HepG2 (cell line): Measurements from ENCODE around the gene JTB. TPM values are rescaled to one million over a fixed set of nuclear protein-coding genes. Genes with fewer than 3 reads are reported as not detected.

Experiments used
- ATF5 ChIP-seq: sonication (generic); formaldehyde crosslinking; IDR thresholded peaks from 2 replicates; pipeline ENCODE4 v1.4.0; 2020; ENCODE audit warnings: mild to moderate bottlenecking, low read depth, missing genetic modification reagents
- ATF7 ChIP-seq, 2 experiments: fragments of 450-650 bp in 1 of 2; sonication (generic) in 1 of 2; formaldehyde crosslinking in 1 of 2; IDR thresholded peaks; 2 replicates each; pipeline versions ENCODE4 v1.4.0 to v1.6.1; 2016 to 2020; ENCODE audit warnings: antibody characterized with exemption in 1 of 2, mild to moderate bottlenecking in 1 of 2, missing genetic modification reagents in 1 of 2
- DNMT3B ChIP-seq: conservative IDR thresholded peaks from 2 replicates; pipeline ENCODE4 v1.6.1; 2016; ENCODE audit warnings: missing biosample characterization, control low read depth
- GMEB2 ChIP-seq: IDR thresholded peaks from 2 replicates; pipeline ENCODE4 v1.6.1; 2016; ENCODE audit warnings: missing biosample characterization, missing genetic modification reagents, low read depth
- NR2F6 ChIP-seq, 2 experiments: IDR thresholded peaks; 2 replicates each; pipeline ENCODE4 v1.6.1; 2016; ENCODE audit warnings: antibody characterized with exemption in 1 of 2, mild to moderate bottlenecking in 1 of 2
- PTBP1 ChIP-seq: fragments of 200-400 bp; formaldehyde crosslinking; IDR thresholded peaks from 2 replicates; pipeline ENCODE4 v1.6.1; 2018; ENCODE audit warnings: low read length, low read depth; ENCODE audit not compliant: poor library complexity, severe bottlenecking
- RFXANK ChIP-seq: IDR thresholded peaks from 2 replicates; pipeline ENCODE4 v1.6.1; 2016
- YEATS4 ChIP-seq: sonication (generic); formaldehyde crosslinking; IDR thresholded peaks from 2 replicates; pipeline ENCODE4 v1.4.0; 2020; ENCODE audit warnings: missing genetic modification reagents, borderline replicate concordance
- ZBTB39 ChIP-seq: sonication (generic); formaldehyde crosslinking; IDR thresholded peaks from 2 replicates; pipeline ENCODE4 v1.5.0; 2020; ENCODE audit warnings: missing genetic modification reagents
- ZNF317 ChIP-seq: sonication (generic); formaldehyde crosslinking; IDR thresholded peaks from 2 replicates; pipeline ENCODE4 v1.5.0; 2020; ENCODE audit warnings: mild to moderate bottlenecking, missing genetic modification reagents
- polyA plus RNA-seq, 8 experiments: library from polyadenylated mRNA; depleted of rRNA in 3 of 8; stranded (reverse) in 7 of 8; unstranded in 1 of 8; fragments of >200 nt; fragmentation: Illumina TruSeq in 4 of 8; extraction: Trizol in 4 of 8; gene quantifications; 2 replicates each; pipeline versions ENCODE4 v1.2.1 to v1.2.3, GENCODE V29; 2011 to 2016; ENCODE audit warnings: low read depth in 4 of 8, missing spikeins in 1 of 8, mixed read lengths in 1 of 8; ENCODE audit not compliant: insufficient read depth in 1 of 8
- total RNA-seq, 5 experiments: library from RNA; depleted of rRNA; stranded (reverse); fragments of >200 nt; fragmentation: Illumina TruSeq; extraction: Trizol; gene quantifications; 2 replicates each; pipeline ENCODE4 v1.2.3, GENCODE V29; 2016; ENCODE audit warnings: low read depth in 1 of 5
- TF ChIP-seq, protein P1 (sequence below): sonication (generic); formaldehyde crosslinking; IDR thresholded peaks from 2 replicates; pipeline ENCODE4 v1.8.0; 2022; ENCODE audit warnings: missing genetic modification reagents, mild to moderate bottlenecking, borderline replicate concordance
- TF ChIP-seq, protein P2 (sequence below): sonication (generic); formaldehyde crosslinking; IDR thresholded peaks from 2 replicates; pipeline ENCODE4 v1.4.0; 2020; ENCODE audit warnings: missing genetic modification reagents
- TF ChIP-seq, protein P3 (sequence below): sonication (generic); formaldehyde crosslinking; IDR thresholded peaks from 2 replicates; pipeline ENCODE4 v1.4.0; 2020; ENCODE audit warnings: mild to moderate bottlenecking, missing genetic modification reagents

JTB gene
- total and polyA plus RNA-seq, 2 of the 13 experiments (the other 11 are each of a cell fraction or from before 2014, with no cell fraction given): 96.7 to 99.2 TPM

DNA sequence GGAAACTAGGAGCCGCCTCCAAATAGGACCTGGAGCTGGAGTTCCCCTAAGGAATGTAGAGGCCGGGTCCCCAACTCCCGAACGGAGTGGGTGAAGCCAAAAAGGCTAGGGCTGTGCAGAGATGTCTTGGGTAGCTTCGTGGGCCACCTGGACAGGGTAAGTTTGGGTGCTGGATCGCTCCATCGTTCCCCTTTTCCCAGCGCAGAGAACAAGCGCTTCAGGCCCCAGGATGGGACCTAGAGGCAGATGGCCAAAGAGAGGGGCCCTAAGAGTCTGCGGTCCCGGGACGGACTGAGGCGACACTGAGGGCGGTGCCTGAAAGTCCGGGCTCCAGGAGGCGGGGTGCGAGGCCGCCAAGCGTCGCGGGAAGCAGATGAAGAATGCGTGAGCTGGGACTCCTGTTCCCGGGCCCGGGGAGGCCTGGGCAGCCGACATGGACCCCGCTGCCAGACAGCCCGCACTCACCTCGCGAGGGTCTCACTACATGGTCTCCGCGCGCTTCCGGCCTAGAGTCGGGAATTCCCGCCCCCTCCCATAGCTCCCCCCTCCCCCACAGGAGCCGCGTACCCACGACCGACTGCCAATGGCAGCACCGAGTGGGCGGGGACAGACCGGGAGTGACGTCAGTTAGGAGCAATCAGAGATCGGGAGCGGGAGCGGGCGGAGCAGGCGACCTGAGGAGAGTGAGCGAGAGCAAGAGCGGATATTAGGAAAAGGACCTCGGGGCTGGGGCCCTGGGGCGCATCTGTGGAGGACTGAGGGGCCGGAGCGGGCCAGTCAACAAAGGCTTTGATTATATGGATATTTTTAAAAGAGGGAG is 14.2 kb downstream of the JTB start, which contains the start of gene SLC39A1 (continued):
- TF ChIP-seq, protein P1, sequence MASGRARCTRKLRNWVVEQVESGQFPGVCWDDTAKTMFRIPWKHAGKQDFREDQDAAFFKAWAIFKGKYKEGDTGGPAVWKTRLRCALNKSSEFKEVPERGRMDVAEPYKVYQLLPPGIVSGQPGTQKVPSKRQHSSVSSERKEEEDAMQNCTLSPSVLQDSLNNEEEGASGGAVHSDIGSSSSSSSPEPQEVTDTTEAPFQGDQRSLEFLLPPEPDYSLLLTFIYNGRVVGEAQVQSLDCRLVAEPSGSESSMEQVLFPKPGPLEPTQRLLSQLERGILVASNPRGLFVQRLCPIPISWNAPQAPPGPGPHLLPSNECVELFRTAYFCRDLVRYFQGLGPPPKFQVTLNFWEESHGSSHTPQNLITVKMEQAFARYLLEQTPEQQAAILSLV (CRISPR knock-in tag): no peak
- TF ChIP-seq NR2F6 (IDR thresholded peaks at IDR 0.05) (no peak), NR2F6 (CRISPR knock-in tag; IDR thresholded peaks at IDR 0.05) (no peak; the same call in 1 of the 2 replicates), PTBP1 (no peak), ZBTB39 (no peak), YEATS4 (CRISPR knock-in tag) (peak; percentile 91), DNMT3B (CRISPR knock-in tag) (no peak), ATF7 (IDR thresholded peaks at IDR 0.05) (peak; percentile 73), ATF7 (CRISPR knock-in tag; IDR thresholded peaks at IDR 0.05) (peak; percentile 79; the same call in 1 of the 2 replicates), RFXANK (no peak), ATF5 (no peak), GMEB2 (CRISPR knock-in tag) (no peak), ZNF317 (CRISPR knock-in tag) (peak; percentile 28; the same call in 1 of the 2 replicates)
- TF ChIP-seq, protein P2, sequence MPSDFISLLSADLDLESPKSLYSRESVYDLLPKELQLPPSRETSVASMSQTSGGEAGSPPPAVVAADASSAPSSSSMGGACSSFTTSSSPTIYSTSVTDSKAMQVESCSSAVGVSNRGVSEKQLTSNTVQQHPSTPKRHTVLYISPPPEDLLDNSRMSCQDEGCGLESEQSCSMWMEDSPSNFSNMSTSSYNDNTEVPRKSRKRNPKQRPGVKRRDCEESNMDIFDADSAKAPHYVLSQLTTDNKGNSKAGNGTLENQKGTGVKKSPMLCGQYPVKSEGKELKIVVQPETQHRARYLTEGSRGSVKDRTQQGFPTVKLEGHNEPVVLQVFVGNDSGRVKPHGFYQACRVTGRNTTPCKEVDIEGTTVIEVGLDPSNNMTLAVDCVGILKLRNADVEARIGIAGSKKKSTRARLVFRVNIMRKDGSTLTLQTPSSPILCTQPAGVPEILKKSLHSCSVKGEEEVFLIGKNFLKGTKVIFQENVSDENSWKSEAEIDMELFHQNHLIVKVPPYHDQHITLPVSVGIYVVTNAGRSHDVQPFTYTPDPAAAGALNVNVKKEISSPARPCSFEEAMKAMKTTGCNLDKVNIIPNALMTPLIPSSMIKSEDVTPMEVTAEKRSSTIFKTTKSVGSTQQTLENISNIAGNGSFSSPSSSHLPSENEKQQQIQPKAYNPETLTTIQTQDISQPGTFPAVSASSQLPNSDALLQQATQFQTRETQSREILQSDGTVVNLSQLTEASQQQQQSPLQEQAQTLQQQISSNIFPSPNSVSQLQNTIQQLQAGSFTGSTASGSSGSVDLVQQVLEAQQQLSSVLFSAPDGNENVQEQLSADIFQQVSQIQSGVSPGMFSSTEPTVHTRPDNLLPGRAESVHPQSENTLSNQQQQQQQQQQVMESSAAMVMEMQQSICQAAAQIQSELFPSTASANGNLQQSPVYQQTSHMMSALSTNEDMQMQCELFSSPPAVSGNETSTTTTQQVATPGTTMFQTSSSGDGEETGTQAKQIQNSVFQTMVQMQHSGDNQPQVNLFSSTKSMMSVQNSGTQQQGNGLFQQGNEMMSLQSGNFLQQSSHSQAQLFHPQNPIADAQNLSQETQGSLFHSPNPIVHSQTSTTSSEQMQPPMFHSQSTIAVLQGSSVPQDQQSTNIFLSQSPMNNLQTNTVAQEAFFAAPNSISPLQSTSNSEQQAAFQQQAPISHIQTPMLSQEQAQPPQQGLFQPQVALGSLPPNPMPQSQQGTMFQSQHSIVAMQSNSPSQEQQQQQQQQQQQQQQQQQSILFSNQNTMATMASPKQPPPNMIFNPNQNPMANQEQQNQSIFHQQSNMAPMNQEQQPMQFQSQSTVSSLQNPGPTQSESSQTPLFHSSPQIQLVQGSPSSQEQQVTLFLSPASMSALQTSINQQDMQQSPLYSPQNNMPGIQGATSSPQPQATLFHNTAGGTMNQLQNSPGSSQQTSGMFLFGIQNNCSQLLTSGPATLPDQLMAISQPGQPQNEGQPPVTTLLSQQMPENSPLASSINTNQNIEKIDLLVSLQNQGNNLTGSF (CRISPR knock-in tag): no peak
- TF ChIP-seq, protein P3, sequence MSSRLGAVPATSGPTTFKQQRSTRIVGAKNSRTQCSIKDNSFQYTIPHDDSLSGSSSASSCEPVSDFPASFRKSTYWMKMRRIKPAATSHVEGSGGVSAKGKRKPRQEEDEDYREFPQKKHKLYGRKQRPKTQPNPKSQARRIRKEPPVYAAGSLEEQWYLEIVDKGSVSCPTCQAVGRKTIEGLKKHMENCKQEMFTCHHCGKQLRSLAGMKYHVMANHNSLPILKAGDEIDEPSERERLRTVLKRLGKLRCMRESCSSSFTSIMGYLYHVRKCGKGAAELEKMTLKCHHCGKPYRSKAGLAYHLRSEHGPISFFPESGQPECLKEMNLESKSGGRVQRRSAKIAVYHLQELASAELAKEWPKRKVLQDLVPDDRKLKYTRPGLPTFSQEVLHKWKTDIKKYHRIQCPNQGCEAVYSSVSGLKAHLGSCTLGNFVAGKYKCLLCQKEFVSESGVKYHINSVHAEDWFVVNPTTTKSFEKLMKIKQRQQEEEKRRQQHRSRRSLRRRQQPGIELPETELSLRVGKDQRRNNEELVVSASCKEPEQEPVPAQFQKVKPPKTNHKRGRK (CRISPR knock-in tag): no peak
